Measurements from ENCODE around the gene AQP1.

- no peak for TF ChIP-seq CTCF (IDR thresholded peaks at IDR 0.05)
- no peak for TF ChIP-seq POLR2A (IDR thresholded peaks at IDR 0.05; ENCODE audit: low read length)
- no peak for TF ChIP-seq BHLHE40 (IDR thresholded peaks at IDR 0.05; ENCODE audit: low read depth, low read length)
- TF ChIP-seq POLR2AphosphoS2 (conservative IDR thresholded peaks at IDR 0.05; ENCODE audit: low read length), result no peak
These were observed 9.8 kb upstream of the AQP1 start for GRCh38 chr7:30901856-30902255.

Measured in A549 (cell line).